ENCODE measurements around the gene ANKRD35.
"Not testable (repeated sequence)": the region's sequence is repeated elsewhere in the genome, so short reads cannot be mapped to it uniquely, and the experiment has no call there.

Gene ANKRD35, protein sequence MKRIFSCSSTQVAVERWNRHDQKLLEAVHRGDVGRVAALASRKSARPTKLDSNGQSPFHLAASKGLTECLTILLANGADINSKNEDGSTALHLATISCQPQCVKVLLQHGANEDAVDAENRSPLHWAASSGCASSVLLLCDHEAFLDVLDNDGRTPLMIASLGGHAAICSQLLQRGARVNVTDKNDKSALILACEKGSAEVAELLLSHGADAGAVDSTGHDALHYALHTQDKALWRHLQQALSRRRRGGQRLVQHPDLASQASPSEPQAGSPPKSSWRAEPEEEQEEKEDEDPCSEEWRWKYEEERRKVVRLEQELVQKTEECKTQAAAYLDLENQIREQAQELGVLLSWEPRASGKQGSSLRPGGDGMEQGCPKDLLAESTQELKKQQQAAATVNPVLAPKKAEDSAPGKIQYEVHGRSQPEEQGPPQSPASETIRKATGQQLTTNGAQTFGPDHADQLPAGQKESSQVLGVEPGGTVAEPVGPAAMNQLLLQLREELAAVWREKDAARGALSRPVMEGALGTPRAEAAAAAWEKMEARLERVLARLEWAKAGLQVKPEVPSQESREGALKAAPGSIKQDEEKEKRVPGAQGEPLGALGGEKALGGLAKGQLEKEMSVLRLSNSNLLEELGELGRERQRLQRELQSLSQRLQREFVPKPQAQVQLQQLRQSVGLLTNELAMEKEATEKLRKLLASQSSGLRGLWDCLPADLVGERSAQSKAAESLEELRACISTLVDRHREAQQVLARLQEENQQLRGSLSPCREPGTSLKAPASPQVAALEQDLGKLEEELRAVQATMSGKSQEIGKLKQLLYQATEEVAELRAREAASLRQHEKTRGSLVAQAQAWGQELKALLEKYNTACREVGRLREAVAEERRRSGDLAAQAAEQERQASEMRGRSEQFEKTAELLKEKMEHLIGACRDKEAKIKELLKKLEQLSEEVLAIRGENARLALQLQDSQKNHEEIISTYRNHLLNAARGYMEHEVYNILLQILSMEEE

DNA sequence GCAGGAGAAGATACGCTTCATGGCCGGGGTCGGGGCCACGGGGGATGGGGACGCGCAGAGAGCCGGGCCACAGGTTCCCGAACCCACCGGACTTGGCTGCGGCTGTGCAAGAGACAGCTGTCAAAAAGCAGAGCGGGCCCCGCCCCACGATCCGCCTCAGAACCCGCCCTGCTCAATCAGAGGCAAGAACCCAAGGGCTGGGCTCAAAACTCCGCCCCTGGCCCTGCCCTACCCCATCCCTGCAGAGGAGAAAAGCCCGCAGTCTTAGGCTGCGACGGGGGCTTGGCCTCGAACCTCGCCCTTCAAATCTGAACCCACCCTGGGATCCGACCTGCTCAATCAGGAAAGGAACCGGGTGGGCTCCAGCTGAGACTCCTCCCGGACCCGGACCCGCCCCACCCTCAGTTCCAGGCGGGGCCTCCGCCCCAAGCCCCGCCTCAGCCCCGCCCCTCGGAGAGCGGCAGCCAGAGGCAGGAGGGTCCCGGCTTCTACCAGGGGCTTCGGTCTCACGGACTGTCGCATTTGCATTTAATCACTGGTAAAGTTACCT lies at the start of gene ANKRD35:
Gene ANKRD35 (minus strand): TSS at position 129 of the 550 bp plus-strand sequence. CDS start 108 bp downstream, at position 21.
- TF ChIP-seq, protein P1, sequence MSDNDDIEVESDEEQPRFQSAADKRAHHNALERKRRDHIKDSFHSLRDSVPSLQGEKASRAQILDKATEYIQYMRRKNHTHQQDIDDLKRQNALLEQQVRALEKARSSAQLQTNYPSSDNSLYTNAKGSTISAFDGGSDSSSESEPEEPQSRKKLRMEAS (IDR thresholded peaks at IDR 0.05; ENCODE audit: low read depth, low read length): no peak
- TF ChIP-seq, protein P2, sequence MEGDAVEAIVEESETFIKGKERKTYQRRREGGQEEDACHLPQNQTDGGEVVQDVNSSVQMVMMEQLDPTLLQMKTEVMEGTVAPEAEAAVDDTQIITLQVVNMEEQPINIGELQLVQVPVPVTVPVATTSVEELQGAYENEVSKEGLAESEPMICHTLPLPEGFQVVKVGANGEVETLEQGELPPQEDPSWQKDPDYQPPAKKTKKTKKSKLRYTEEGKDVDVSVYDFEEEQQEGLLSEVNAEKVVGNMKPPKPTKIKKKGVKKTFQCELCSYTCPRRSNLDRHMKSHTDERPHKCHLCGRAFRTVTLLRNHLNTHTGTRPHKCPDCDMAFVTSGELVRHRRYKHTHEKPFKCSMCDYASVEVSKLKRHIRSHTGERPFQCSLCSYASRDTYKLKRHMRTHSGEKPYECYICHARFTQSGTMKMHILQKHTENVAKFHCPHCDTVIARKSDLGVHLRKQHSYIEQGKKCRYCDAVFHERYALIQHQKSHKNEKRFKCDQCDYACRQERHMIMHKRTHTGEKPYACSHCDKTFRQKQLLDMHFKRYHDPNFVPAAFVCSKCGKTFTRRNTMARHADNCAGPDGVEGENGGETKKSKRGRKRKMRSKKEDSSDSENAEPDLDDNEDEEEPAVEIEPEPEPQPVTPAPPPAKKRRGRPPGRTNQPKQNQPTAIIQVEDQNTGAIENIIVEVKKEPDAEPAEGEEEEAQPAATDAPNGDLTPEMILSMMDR (IDR thresholded peaks at IDR 0.05; ENCODE audit: low read depth, low read length): no peak
- TF ChIP-seq MYC (IDR thresholded peaks at IDR 0.05; ENCODE audit: low read depth, low read length) (no peak), POLR2A (IDR thresholded peaks at IDR 0.05; ENCODE audit: extremely low read depth, insufficient read length) (no peak)
- no peak within 1 kb of the TSS for H3K4me3 ChIP-seq (ENCODE audit: low read depth, low read length)
- DNase-seq (ENCODE audit: low read depth): peak; percentile 72

DNA sequence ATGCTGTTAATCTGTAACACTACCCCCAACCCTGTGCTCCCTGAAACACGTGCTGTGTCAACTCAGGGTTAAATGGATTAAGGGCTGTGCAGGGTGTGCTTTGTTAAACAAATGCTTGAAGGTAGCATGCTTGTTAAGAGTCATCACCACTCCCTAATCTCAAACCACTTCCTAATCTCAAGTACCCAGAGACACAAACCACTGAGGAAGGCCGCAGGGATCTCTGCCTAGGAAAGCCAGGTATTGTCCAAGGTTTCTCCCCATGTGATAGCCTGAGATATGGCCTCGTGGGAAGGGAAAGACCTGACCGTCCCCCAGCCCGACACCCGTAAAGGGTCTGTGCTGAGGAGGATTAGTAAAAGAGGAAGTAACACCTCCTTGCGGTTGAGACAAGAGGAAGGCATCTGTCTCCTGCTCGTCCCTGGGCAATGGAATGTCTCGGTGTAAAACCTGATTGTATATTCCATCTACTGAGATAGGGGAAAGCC lies 46.9 kb upstream of the ANKRD35 start:
- H3K4me3 ChIP-seq (ENCODE audit: low read depth, low read length): not testable (repeated sequence)
- TF ChIP-seq, protein P1 (IDR thresholded peaks at IDR 0.05; ENCODE audit: low read depth, low read length): peak; percentile 49
- DNase-seq (ENCODE audit: low read depth): peak; percentile 78

DNA sequence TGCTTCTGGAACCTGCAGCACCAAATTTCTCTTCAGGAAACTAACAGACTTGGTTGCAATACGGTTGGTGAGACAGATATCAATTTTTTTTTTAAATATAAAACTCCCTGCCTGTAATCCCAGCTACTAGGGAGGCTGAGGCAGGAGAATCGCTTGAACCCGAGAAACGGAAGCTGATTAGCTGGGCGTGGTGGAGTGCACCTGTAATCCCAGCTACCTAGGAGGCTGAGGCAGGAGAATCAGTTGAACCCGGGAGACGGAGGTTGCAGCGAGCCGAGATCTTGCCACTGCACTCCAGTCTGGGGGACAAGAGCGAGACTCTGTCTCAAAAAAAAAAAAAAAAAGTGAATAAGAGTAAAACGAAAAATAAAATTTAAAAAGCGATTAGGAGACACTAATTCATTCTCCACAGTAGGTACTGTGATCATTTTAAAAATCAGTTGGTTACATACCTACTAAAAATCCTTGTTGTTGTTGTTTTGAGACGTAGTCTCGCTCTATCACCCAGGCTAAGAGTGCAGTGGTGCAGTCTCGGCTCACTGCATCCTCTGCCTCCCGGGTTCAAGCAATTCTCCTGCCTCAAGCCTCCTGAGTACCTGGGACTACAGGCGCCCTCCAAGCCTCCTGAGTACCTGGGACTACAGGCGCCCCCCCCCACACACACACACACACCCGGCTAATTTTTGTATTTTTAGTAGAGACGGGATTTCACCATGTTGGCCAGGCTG lies 42.4 kb upstream of the ANKRD35 start:
- no peak for TF ChIP-seq MYC (IDR thresholded peaks at IDR 0.05; ENCODE audit: low read depth, low read length)
- TF ChIP-seq, protein P2 (IDR thresholded peaks at IDR 0.05; ENCODE audit: low read depth, low read length): no peak
- H3K4me3 ChIP-seq (ENCODE audit: low read depth, low read length): peak overlapping the region; percentile 93
- DNase-seq (ENCODE audit: low read depth): no peak

DNA sequence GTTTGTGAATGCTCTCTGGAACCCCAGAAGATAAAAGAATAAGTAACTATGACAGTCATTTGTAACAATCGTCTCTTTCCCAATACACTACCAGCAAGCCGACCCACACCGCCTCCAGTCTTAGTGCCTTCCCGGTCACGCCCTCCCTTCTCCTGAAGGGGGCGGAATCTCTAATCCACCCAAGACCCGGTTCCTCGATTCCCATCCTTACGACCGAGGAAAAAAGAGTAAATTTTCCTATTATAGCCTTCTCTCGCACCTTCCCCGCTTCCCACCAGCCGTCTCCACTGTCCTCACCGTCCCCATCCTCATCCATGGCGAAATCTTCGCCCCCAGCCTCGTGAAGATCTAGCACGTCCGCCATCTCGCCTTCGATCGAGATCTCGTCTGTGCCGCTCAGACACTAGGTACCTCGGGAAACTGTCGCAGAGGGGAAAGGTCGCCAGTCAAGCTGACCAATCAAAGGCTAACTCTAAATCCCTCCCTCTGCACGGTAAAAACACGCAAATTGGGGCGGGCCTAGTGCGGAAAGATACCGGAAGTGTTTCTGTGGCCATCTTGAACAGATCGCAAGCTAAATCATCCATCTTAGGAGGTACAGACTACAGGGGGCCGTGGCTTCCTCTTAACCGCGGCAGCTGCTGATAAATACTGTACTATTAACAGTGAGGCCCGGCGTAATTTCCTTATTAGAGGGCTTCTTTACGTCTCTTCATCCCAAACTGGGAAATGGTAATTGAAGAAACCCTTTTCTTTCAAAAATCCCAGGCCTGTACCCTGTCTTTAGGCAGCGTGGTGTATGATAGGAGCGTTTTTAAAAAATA lies 41.6 kb upstream of the ANKRD35 start, which contains the start of gene RBM8A:
Gene RBM8A (minus strand): TSS at position 422 of the 824 bp plus-strand sequence. CDS start 58 bp downstream, at position 364.
- peak; percentile 91 for TF ChIP-seq POLR2A (IDR thresholded peaks at IDR 0.05; ENCODE audit: extremely low read depth, insufficient read length)
- TF ChIP-seq, protein P2 (IDR thresholded peaks at IDR 0.05; ENCODE audit: low read depth, low read length): peak; percentile 66
- TF ChIP-seq, protein P1 (IDR thresholded peaks at IDR 0.05; ENCODE audit: low read depth, low read length): peak; percentile 22
- TF ChIP-seq MYC (IDR thresholded peaks at IDR 0.05; ENCODE audit: low read depth, low read length): peak; percentile 77
- H3K4me3 ChIP-seq (ENCODE audit: low read depth, low read length): peak within 1 kb of the TSS; percentile 93
- peak; percentile 99 for DNase-seq (ENCODE audit: low read depth)

DNA sequence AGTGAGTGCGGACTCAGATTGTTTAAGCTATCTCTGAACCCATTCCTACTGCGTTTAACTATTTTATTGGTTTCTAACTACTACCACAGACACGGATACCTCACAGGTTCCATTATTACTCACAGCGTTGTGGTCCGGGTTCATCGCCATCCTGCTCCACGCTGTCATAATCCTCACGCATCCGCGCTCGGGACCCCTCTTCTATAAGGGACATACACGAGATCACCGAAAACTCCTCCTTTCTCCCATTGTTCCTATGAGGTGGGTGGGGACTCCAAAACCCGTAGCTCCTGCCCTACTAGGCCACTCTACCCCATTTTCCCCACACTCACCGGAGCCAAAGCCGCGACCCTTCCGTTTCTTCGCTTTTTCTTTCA lies 41.0 kb upstream of the ANKRD35 start:
- no peak for DNase-seq (ENCODE audit: low read depth)
- TF ChIP-seq MYC (IDR thresholded peaks at IDR 0.05; ENCODE audit: low read depth, low read length) (no peak), POLR2A (IDR thresholded peaks at IDR 0.05; ENCODE audit: extremely low read depth, insufficient read length) (no peak)
- TF ChIP-seq, protein P1 (IDR thresholded peaks at IDR 0.05; ENCODE audit: low read depth, low read length): no peak
- TF ChIP-seq, protein P2 (IDR thresholded peaks at IDR 0.05; ENCODE audit: low read depth, low read length): no peak
- peak overlapping the region; percentile 93 for H3K4me3 ChIP-seq (ENCODE audit: low read depth, low read length)

Data from NB4 (cell line).